ENCODE measurements around the gene EFNA5. TPM values are rescaled to one million over a fixed set of nuclear protein-coding genes. Genes with fewer than 3 reads are reported as not detected.

The EFNA5 gene
- total RNA-seq, 4 donors from 2014 or later = 2.4 to 9.2 (median 3.9) TPM

- Histone ChIP-seq H3K36me3 (no peaks in the 10 kb centered on the region), H3K9me3 (no peaks in the 10 kb centered on the region), H3K4me3 (no peak overlapping the region), H3K27ac (no peak overlapping the region), H3K4me1 (no peaks in the 10 kb centered on the region), H3K27me3 (peaks cover 6% of the 10 kb centered on the region)
- WGBS, 2 donors (ENCODE audit: low coverage in 1 of 2) = 93 to 97% methylated on average over 4 to 7 of the region's 7 CpGs
- TF ChIP-seq CTCF (IDR thresholded peaks at IDR 0.05) (no peak), POLR2AphosphoS5 (IDR thresholded peaks at IDR 0.05) (no peak), POLR2A (IDR thresholded peaks at IDR 0.05) (no peak), EP300 (IDR thresholded peaks at IDR 0.05) (no peak)
- ATAC-seq = no peak
Observed at GRCh38 chr5:107532916-107533315, 137.8 kb downstream of the EFNA5 start.

- Histone ChIP-seq H3K27ac (no peak overlapping the region), H3K9me3 (no peaks in the 10 kb centered on the region), H3K27me3 (peaks cover 6% of the 10 kb centered on the region), H3K36me3 (no peaks in the 10 kb centered on the region), H3K4me3 (no peak overlapping the region), H3K4me1 (no peaks in the 10 kb centered on the region)
- ATAC-seq = no peak
- WGBS, 2 donors (ENCODE audit: low coverage in 1 of 2) = 73 to 76% methylated on average over 4 to 10 of the region's 10 CpGs
- no peak for TF ChIP-seq POLR2A (IDR thresholded peaks at IDR 0.05)
- no peak for TF ChIP-seq POLR2AphosphoS5 (IDR thresholded peaks at IDR 0.05)
- TF ChIP-seq EP300 (IDR thresholded peaks at IDR 0.05) = no peak
- TF ChIP-seq CTCF (IDR thresholded peaks at IDR 0.05) = no peak
Observed at GRCh38 chr5:107532169-107532878, 138.4 kb downstream of the EFNA5 start.

GRCh38 chr5:107531308-107531707, 139.4 kb downstream of the EFNA5 start:
- Histone ChIP-seq H3K27ac (no peak overlapping the region), H3K9me3 (no peaks in the 10 kb centered on the region), H3K4me1 (no peaks in the 10 kb centered on the region), H3K27me3 (peaks cover 6% of the 10 kb centered on the region), H3K36me3 (no peaks in the 10 kb centered on the region), H3K4me3 (no peak overlapping the region)
- WGBS, 2 donors (ENCODE audit: low coverage in 1 of 2) = 87 to 88% methylated on average over 5 to 6 of the region's 7 CpGs
- no peak for ATAC-seq
- TF ChIP-seq POLR2A (IDR thresholded peaks at IDR 0.05) (no peak), POLR2AphosphoS5 (IDR thresholded peaks at IDR 0.05) (no peak), EP300 (IDR thresholded peaks at IDR 0.05) (no peak), CTCF (IDR thresholded peaks at IDR 0.05) (no peak)

GRCh38 chr5:107529618-107530017, 141.1 kb downstream of the EFNA5 start:
- Histone ChIP-seq H3K27me3 (peaks cover 6% of the 10 kb centered on the region), H3K4me3 (no peak overlapping the region), H3K36me3 (no peaks in the 10 kb centered on the region), H3K27ac (no peak overlapping the region), H3K9me3 (no peaks in the 10 kb centered on the region), H3K4me1 (no peaks in the 10 kb centered on the region)
- ATAC-seq = no peak
- TF ChIP-seq CTCF (IDR thresholded peaks at IDR 0.05) = no peak
- TF ChIP-seq POLR2A (IDR thresholded peaks at IDR 0.05) = no peak
- TF ChIP-seq EP300 (IDR thresholded peaks at IDR 0.05) = no peak
- TF ChIP-seq POLR2AphosphoS5 (IDR thresholded peaks at IDR 0.05) = no peak

- no peak for ATAC-seq
- Histone ChIP-seq H3K4me1 (no peaks in the 10 kb centered on the region), H3K27me3 (peaks cover 6% of the 10 kb centered on the region), H3K4me3 (no peak overlapping the region), H3K27ac (no peak overlapping the region), H3K9me3 (no peaks in the 10 kb centered on the region), H3K36me3 (no peaks in the 10 kb centered on the region)
- TF ChIP-seq POLR2A (IDR thresholded peaks at IDR 0.05) (no peak), EP300 (IDR thresholded peaks at IDR 0.05) (no peak), CTCF (IDR thresholded peaks at IDR 0.05) (no peak), POLR2AphosphoS5 (IDR thresholded peaks at IDR 0.05) (no peak)
Observed at GRCh38 chr5:107526270-107526937, 144.3 kb downstream of the EFNA5 start.

Data from gastroesophageal sphincter (tissue), 4 donors.